GM21529 (cell line): ENCODE results near the gene TCAIM.
"Not testable (repeated sequence)": the region's sequence is repeated elsewhere in the genome, so short reads cannot be mapped to it uniquely, and the experiment has no call there.

Experiments
- ATAC-seq: cut with Tn5 transposase; IDR thresholded peaks from one replicate; pipeline ENCODE4 v1.9.1; 2021; ENCODE audit not compliant: unreplicated experiment

Gene TCAIM

GRCh38 chr3:44414517-44415090, 76.0 kb downstream of the TCAIM start:
- no peak for ATAC-seq

- ATAC-seq: no peak
These were observed 76.9 kb downstream of the TCAIM start for GRCh38 chr3:44415421-44415820.

- no peak for ATAC-seq
These were observed 77.8 kb downstream of the TCAIM start for GRCh38 chr3:44416031-44417030.

- not testable (repeated sequence) for ATAC-seq
These were observed 79.6 kb downstream of the TCAIM start for GRCh38 chr3:44418118-44418517.

GRCh38 chr3:44418549-44418948, 80.0 kb downstream of the TCAIM start:
- ATAC-seq: no peak

- ATAC-seq: no peak
These were observed 80.8 kb downstream of the TCAIM start for GRCh38 chr3:44419116-44419922.

GRCh38 chr3:44419923-44420650, 81.5 kb downstream of the TCAIM start:
- ATAC-seq: no peak

- no peak for ATAC-seq
These were observed 82.1 kb downstream of the TCAIM start for GRCh38 chr3:44420676-44421075.

GRCh38 chr3:44421280-44421679, 82.7 kb downstream of the TCAIM start:
- ATAC-seq: no peak

GRCh38 chr3:44424758-44425157, 86.2 kb downstream of the TCAIM start:
- ATAC-seq: no peak

GRCh38 chr3:44427683-44428082, 89.1 kb downstream of the TCAIM start:
- no peak for ATAC-seq

- ATAC-seq: no peak
These were observed 90.3 kb downstream of the TCAIM start for GRCh38 chr3:44428910-44429309.

GRCh38 chr3:44429459-44429858, 90.9 kb downstream of the TCAIM start:
- no peak for ATAC-seq

GRCh38 chr3:44430466-44430865, 91.9 kb downstream of the TCAIM start:
- ATAC-seq: no peak

GRCh38 chr3:44434834-44435510, 96.4 kb downstream of the TCAIM start:
- ATAC-seq: no peak

- no peak for ATAC-seq
These were observed 97.6 kb downstream of the TCAIM start for GRCh38 chr3:44436181-44436580.

- no peak for ATAC-seq
These were observed 99.2 kb downstream of the TCAIM start for GRCh38 chr3:44437800-44438199.

GRCh38 chr3:44439499-44440295, 101.1 kb downstream of the TCAIM start:
- ATAC-seq: peak; percentile 97

- no peak for ATAC-seq
These were observed 104.2 kb downstream of the TCAIM start for GRCh38 chr3:44442596-44443309.
